Measurements from ENCODE around the gene BLVRB.
"Not testable (repeated sequence)": the region's sequence is repeated elsewhere in the genome, so short reads cannot be mapped to it uniquely, and the experiment has no call there.

Gene BLVRB

GRCh38 chr19:40421993-40422747 is 43.4 kb downstream of the BLVRB start:
- DNase-seq, result no peak

DNA sequence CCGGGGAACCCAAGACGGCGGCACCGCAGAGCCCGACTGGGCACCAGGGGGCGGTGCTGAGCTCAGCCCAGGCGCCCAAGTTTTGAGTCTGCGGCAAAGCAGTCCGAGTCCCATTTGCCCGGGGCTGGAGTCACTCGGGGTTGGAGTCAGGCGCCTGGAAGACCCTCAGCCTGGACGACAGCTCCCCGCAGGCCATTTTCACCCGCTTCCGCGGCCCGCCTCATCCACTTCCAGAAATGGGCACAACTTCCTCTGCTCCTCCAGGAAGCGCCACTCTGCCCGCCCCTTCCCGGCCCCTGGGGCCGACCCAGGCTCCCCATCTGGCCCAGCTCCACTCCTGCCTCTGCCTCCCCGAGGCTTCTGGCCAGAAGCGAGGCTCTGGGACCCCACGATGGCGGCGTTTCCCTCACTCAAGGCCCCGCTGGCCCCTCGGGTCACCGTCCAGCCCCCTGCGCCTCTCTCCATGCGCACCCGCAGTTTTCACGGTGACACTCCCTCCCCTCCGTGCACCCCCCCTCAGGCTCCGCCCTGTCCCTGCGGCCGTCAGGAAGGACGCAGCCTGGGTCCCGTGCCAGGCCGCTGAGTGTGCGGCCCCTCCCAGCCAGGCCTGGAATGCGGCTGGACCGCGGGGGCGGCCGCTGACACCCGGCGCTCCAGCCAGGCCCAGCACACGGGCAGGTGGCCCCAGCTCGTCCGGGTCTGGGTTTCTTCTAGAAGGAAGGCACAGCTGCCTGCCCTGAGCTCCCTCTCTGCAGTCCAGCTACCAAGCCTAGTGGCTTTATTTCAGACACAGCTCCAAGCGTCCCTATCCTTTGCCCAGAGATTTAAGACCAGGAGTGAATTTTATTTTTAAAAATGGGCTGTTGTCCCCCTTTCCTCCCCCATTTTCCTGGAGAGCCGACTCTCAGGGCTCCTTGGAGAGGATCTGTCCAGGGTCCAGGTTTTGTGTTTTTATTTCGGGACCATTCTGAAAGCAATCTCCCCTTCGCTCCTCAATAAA is 44.5 kb downstream of the BLVRB start:
- peak; percentile 45 to 68 for DNase-seq

GRCh38 chr19:40420451-40420765 is 45.1 kb downstream of the BLVRB start:
- no peak for DNase-seq

- DNase-seq, result no peak
Observed at GRCh38 chr19:40419780-40420179, 45.8 kb downstream of the BLVRB start.

- no peak for DNase-seq
Observed at GRCh38 chr19:40419066-40419612, 46.4 kb downstream of the BLVRB start.

DNA sequence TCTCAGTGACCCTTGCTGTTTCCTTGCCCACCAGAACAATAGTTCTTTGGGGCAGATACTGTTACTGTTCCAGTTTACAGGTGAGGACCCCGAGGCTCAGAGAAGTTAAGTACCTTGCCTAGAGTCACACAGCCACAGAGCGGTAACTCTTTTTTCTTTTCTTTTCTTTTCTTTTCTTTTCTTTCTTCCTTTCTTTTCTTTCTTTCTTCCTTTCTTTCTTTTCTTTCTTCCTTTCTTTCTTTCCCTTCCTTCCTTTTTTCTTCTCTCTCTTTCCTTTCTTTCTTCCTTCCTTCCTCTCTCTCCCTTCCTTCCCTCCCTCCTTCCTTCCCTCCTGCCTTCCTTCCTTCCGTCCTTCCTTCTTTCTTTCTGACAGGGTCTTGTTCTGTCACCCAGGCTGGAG is 47.5 kb downstream of the BLVRB start:
- DNase-seq, result no peak

DNA sequence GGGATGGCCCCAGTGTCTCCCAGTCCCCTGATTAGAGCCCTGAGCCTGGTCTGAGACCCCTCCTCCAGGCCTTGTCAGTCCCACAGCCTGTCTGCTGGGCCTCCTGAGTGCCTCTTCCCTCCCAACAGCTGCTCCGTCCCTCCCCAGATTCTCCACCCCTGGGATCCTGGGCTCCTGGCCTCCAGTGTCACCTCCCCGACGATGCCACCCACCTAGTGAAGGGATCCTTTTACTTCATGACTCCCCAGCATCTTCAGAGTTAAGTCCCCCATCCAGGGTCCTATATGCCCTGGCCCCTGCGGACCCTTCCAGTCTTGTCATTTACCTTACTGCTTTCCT is 47.9 kb downstream of the BLVRB start:
- no peak for DNase-seq

DNA sequence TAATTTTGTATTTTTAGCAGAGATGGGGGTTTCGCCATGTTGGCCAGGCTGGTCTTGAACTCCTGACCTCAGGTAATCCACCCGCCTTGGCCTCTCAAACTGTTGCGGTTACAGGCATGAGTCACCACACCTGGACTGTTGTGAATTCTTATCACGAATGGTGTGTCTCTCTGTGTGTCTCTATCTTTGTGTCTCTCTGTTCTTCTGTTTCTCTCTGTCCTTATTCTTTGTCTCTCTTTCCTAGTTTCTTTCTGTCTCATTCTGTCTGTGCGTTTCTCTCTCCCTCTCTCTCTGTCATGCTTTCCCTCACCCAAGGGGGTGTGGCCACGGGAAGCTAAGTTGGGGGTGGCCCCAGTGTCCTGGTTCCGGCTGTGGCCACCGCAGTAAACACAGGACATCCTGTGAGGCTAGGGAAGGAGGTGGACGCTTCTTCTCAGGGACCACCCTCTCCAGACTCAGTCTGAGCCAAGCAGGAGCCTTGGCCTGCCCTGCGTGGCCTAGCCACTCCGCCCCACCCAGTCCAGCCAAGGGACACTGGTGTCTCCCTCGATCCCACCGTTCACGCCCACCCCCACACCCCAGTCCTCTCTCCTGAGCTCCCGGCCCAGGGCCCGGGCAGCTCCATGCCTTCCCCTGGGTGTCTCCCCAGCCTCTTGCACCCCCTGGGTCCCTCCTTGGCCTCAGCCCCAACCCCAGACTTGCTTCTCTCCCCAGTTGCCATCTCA is 48.5 kb downstream of the BLVRB start:
- DNase-seq, result no peak

GRCh38 chr19:40415768-40416167 is 49.8 kb downstream of the BLVRB start:
- DNase-seq, result no peak

DNA sequence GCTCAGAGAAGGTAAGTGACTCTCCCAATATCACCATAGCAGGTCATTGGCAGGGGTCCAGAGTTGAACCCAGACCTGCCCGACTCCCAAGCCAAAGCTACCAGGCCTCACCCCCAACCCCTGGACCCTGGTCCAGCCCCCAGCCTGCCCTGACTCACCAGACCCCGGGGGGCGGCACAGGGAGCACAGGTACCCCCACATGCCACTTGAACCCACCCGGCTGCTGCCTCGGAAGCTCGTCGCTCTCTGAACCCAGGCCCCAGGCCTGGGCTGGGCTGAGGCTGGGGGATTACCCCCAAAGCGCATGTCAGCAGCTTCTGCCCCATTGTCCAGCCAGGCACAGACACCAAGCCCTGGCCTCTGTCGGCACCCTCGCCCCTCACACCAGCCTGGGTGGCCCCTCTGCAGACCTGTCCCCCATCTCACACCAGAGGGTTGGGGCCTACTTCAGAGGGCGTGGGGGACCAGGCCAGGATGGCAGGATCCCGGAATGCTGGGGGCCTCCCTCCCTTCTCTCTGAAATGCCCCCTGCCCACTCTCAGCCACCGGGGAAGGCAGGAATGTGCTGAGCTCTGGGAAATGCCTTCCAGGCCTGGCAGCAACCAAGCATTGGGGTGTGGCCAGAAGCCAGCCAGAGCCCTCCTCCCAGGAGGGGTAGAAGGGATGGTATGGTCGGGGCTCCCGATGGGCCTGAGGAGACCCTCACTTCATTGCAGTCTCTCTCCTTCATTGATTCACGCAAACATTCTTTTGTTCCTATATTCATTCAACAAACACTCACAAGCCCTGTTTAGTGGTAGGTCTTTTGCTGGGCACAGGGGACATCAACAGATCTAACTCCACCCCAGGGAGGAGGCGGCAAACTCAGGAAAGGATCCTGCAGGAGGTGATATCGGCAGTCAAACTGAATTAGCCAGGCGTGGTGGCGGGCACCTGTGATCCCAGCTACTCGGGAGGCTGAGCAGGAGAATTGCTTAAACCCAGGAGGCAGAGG is 50.7 kb downstream of the BLVRB start:
- DNase-seq, result no peak

DNA sequence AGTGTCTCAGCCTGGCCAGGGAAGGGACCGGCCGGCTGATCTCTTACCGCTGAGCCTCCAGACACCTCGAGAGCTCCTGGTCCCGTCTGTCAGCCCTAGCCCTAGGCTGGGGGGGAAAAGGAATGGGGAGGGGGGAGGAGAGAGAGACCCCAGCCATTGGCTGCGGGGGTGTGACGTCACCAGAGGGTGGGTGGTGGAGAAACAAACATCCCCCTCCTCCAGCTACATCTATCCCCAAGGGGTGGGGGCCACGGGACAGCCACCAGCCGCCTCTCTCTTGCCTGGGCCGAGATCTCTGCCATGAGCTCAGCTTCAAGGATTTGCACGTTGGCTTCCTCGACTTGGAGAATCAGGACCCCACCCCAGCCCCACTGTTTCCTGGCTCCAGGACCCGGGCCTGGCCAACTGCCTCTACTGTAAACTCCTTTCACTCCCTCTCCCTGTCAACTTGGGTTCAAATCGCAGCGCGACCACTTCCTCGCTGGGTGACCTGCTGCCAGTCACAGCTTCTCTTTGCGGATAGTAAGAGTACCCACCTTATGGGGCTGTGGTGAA is 52.2 kb downstream of the BLVRB start, which contains the start of gene PRX:
TSS of gene PRX (minus strand) at position 88 of the 555 bp plus-strand sequence. CDS start 5,446 bp downstream, outside the sequence.
- DNase-seq, result no peak

DNA sequence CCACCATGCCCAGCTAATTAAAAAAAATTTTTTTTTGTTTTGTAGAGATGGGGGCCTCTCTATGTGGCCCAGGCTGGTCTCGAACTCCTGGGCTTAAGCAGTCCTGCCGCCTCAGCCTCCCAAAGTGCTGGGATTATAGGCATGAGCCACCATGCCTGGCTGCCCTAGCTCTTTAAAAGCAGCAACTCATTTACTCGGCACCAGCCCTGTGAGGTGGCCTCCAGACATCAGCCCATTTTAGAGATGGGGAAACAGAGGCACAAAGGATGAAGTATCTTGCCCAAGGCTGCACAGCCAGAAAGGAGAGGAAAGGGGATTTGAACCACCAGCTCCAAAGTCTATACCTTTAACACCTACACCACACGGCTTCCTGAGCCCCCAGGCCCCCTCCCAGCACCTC is 52.7 kb downstream of the BLVRB start:
- no peak for DNase-seq

- no peak for DNase-seq
Observed at GRCh38 chr19:40411958-40412499, 53.5 kb downstream of the BLVRB start.

GRCh38 chr19:40411125-40411842 is 54.3 kb downstream of the BLVRB start:
- no peak for DNase-seq

GRCh38 chr19:40410030-40410389 is 55.5 kb downstream of the BLVRB start:
- DNase-seq, result no peak

- DNase-seq, result not testable (repeated sequence)
Observed at GRCh38 chr19:40408598-40408925, 57.0 kb downstream of the BLVRB start.

GRCh38 chr19:40407714-40408597 is 57.6 kb downstream of the BLVRB start:
- DNase-seq, result no peak

DNA sequence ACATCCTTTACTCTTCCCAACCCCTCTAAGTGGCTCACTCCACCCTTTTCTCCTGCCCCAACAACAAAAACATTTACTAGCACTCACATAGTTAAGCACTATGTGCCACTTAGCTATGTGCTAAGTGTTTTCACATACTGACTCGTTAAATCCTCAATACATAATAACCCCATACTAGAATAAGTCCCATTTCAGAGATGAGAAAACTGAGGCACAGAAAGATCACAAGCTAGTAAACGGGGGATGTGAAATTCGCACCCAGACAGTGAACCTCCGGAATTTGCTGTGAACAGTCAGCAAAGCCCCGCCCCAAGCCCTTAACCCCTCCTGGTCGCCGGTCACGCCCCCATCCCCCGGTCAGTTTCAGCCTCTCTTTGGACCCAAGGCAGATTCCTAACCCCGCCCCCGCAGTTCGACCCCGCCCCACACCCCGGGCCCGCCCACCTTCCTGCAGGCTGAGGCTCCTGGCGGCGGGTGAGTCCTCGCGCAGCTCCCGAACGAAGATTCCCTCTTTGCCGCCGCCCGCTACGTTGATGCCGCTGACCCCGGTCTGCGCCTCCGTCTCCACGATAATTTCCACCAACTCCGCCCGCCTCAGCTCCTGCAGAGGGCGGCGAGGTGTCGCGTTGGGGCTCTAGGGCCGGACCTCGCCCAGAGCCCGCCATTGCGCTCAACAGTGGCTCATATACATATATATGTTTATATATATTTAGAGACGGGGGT is 62.1 kb downstream of the BLVRB start:
- DNase-seq, result no peak

GRCh38 chr19:40400559-40400958 is 65.0 kb downstream of the BLVRB start:
- DNase-seq, result no peak
